T47D (cell line): Measurements from ENCODE around the gene MTURN.

Experiments
- DNase-seq, 2 experiments: peaks; one replicate each; pipeline versions ENCODE4 v3.0.0 to v3.0.0-alpha.2; 2011 to 2012; ENCODE audit warnings: low read depth in 1 of 2, low spot score in 1 of 2
- JUND ChIP-seq: IDR thresholded peaks from 2 replicates; pipeline ENCODE4 v1.6.1; 2012; ENCODE audit warnings: low read depth
- in situ Hi-C: cut with HindIII; loops from 2 replicates; pipeline ENCODE4 v1.10.0; 2016; ENCODE audit warnings: low sequenced_read_pairs, low pct_unique_long_range_greater_than_20kb

Gene MTURN

DNA sequence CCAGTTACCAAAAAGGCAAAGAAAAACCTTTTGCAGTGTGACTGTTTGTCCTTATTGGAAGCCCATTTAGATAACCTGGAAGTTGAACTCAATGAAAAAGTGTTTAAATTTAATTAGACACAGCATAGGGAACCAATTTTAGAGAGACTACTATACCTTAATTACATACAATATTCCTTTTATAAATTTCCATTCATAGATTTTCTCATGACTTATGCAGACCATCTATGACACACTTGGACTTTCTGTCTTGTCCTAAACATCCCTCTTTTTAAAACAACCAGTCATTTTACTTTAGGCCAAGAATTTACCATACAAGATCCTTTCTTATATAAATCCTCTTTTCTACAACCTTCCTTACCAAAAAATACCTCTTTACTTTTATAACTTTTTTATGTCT lies 61.6 kb downstream of the MTURN start:
- TF ChIP-seq JUND: no peak
- in situ Hi-C loops: no loop called here
- peak in 1 of 2 experiments; percentile 16 for DNase-seq

GRCh38 chr7:30197438-30197837 lies 62.7 kb downstream of the MTURN start:
- no peak for DNase-seq
- in situ Hi-C loops: no loop called here
- no peak for TF ChIP-seq JUND

GRCh38 chr7:30199271-30199670 lies 64.5 kb downstream of the MTURN start:
- TF ChIP-seq JUND: no peak
- no peak for DNase-seq
- in situ Hi-C loops: no loop called here

DNA sequence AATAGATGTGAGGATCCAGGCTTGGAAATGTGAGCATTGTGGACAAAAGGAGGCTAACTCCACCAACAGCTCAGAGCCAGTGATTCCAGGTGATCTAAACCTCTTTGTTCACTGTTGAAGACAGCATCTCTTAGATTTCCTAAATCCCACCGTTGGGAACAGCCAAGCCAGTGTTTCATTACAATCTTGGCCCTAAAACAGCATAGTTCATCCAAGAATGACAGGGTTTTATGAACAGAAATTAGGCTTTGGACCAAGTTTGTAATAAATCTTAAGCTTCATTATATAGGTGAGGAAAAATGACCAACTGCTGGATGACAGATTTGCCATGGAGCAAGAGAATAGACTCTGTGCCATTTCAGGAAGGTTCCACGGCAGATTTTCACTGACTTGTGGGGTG lies 65.8 kb downstream of the MTURN start:
- DNase-seq: no peak
- in situ Hi-C loops: no loop called here
- TF ChIP-seq JUND: no peak

DNA sequence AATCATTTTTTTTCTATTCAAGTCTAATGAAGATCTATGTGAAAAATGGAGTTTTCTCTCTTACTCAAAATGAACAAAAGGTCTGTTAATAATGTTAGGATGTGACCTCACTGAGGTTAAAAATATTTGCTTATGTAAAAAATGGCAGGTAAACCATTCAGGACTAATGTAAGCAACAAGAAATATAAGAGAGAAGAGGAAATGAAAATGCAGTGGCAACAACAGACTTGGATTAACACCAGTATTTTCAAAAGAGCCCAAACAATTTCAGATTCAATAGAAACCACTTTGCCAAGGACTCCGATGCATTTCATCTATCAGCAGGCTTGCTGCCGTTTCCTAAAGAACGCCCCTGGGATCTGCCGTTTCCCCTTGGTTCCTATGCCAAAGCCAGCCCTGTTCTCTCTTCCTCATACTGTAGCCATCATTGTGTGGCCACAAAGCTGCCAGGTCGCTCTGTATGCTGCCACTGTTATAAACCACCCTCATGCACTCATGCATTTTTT lies 66.4 kb downstream of the MTURN start:
- DNase-seq: no peak
- in situ Hi-C loops: no loop called here
- TF ChIP-seq JUND: no peak

DNA sequence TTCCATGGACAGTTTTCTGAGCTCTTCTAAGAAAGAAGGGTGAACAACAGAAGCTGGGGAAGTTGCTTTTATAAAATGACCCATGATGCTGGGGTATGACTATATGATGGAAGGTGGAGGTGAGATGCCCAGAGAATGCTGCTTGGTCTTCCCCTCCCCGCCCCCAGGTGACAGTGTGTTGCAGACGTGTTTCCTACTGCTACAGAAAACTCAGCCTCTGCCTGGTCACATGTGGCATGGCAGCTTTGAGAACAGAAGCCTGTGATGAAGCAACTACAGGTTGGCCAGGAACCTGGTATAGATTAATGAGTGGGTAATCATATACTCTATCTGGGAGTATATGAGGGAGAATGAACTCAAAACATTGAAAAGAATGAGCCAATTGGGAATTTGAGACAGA lies 67.1 kb downstream of the MTURN start:
- in situ Hi-C loops: no loop called here
- DNase-seq: no peak
- no peak for TF ChIP-seq JUND

- in situ Hi-C loops: no loop called here
- TF ChIP-seq JUND: no peak
- DNase-seq: no peak
Measured at GRCh38 chr7:30202671-30203070, 67.9 kb downstream of the MTURN start.

- peak in 1 of 2 experiments; percentile 42 for DNase-seq
Measured at GRCh38 chr7:30206491-30206890, 71.7 kb downstream of the MTURN start.

GRCh38 chr7:30206942-30207341 lies 72.2 kb downstream of the MTURN start:
- peak in 1 of 2 experiments; percentile 46 for DNase-seq
- in situ Hi-C loops: no loop called here
- no peak for TF ChIP-seq JUND

More at GRCh38 chr7:30206491-30206890, 71.7 kb downstream of the MTURN start:
- in situ Hi-C loops: no loop called here
- no peak for TF ChIP-seq JUND

GRCh38 chr7:30207376-30207775 lies 72.6 kb downstream of the MTURN start:
- no peak for DNase-seq
- in situ Hi-C loops: no loop called here
- no peak for TF ChIP-seq JUND

- no peak for TF ChIP-seq JUND
- in situ Hi-C loops: no loop called here
- DNase-seq: no peak
Measured at GRCh38 chr7:30209951-30210350, 75.2 kb downstream of the MTURN start.
